Pancreas (tissue), 10 donors: ENCODE data around the gene PRDM5. TPM values are rescaled to one million over a fixed set of nuclear protein-coding genes. Genes with fewer than 3 reads are reported as not detected.

Experiments
- ATAC-seq, 4 donors: fragments of 200-7000 bp; cut with Tn5 transposase; one replicate each; pipeline versions ENCODE4 v1.8.0 to v1.9.1; 2020; ENCODE audit warnings: mild to moderate bottlenecking in 4 of 4, moderate library complexity in 4 of 4
- DNase-seq, 6 donors: peaks; one replicate each; pipeline ENCODE4 v3.0.0-alpha.2; 2020
- FAIRE-seq: peaks from 2 replicates; lab custom pipeline; 2012; peaks lifted over from hg19 to GRCh38; lab: Jason Lieb, UNC
- H3K27ac ChIP-seq, 4 donors: fragments of 200-600 bp; sonication (generic); 1 replicate in 3 of 4; 2 replicates in 1 of 4; pipeline versions ENCODE4 v1.5.0 to v1.8.0; 2020
- H3K27me3 ChIP-seq, 4 donors: fragments of 200-600 bp; one replicate each; pipeline ENCODE4 v1.8.0; 2021
- H3K36me3 ChIP-seq, 3 donors: fragments of 200-600 bp; sonication (generic) in 1 of 3; one replicate each; pipeline versions ENCODE4 v1.5.0 to v1.8.0; 2020 to 2021
- H3K4me1 ChIP-seq, 3 donors: fragments of 200-600 bp; one replicate each; pipeline ENCODE4 v1.8.0; 2021
- H3K4me3 ChIP-seq, 4 donors: fragments of 200-600 bp; sonication (generic) in 2 of 4; one replicate each; pipeline versions ENCODE4 v1.5.0 to v1.8.0; 2020 to 2021
- H3K9me3 ChIP-seq, 4 donors: fragments of 200-600 bp; one replicate each; pipeline ENCODE4 v1.8.0; 2021
- WGBS, 2 donors: extraction: QIAGEN DNeasy Blood & Tissue Kit; methylation state at CpG; one replicate each; pipeline ENCODE4 v1.1.7; 2013; 5-methylcytosine and 5-hydroxymethylcytosine counted together
- intact Hi-C, 3 donors: fragments of 100-400 bp; cut with DNase I; formaldehyde crosslinking; loops; one replicate each; pipeline versions ENCODE4 v1.11.1 to v1.14.2; 2022
- polyA plus RNA-seq, 2 donors: library from polyadenylated mRNA; stranded (reverse); fragments of 200-250 nt; gene quantifications; one replicate each; pipeline ENCODE4 v1.2.3, GENCODE V29; 2013
- total RNA-seq, 6 donors: library from RNA; stranded (reverse); fragmentation: NEBNext Ultra II Directional in 4 of 6; extraction: Animal tissue kit (Norgen Biotek cat#: 25700) in 4 of 6; gene quantifications; one replicate each; pipeline versions ENCODE4 v1.2.1 to v1.2.4, GENCODE V29; 2021 to 2023
- TF ChIP-seq, protein P1 (sequence below), 4 donors: fragments of 200-600 bp; sonication (generic) in 3 of 4; IDR thresholded peaks; one replicate each; pipeline versions ENCODE4 v1.5.0 to v1.8.0; 2021; ENCODE audit warnings: antibody characterized with exemption in 4 of 4
- donor health status: healthy with polysubstance abuse.
- donor health status: DM: no; HTN: no; CAD: no; lungs with moderate emphysema.
- donor health status: DM: no; HTN: no; CAD: no.
- donor health status: control.
- donor health status: control.
- donor health status: Bipolar disorder and iron deficiency.
- donor health status: DM: yes; HTN: yes; CAD: no.
- donor health status: DM: no; HTN: no; CAD: no.
- donor health status: DM: no; HTN: no; CAD: no.
- donor health status: DM: yes; HTN: yes; CAD: no.

PRDM5 gene
- total and polyA plus RNA-seq, 8 donors, result 2.7 to 13.2 (median 9.5) TPM

DNA sequence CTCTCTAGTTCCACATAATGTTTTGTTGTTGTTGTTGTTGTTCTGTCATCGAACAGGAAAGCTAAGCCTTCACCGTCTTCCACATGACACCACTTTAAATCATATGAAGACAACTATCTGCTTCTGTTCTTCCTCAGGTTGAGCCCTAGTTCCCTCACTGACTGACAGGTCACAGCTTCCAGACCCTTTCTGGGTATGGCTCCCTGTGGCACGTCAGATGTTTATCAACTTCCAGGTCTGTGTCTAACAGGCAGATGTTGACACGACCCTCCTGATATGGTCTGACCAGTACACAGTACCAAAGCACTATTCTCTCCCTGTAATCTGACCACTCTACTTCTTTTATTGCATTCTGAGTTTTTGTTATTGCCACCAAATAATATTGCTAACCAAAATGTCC lies 51.4 kb downstream of the PRDM5 start:
- H3K4me3 ChIP-seq, result no peak overlapping the region
- no peak for ATAC-seq
- TF ChIP-seq, protein P1, sequence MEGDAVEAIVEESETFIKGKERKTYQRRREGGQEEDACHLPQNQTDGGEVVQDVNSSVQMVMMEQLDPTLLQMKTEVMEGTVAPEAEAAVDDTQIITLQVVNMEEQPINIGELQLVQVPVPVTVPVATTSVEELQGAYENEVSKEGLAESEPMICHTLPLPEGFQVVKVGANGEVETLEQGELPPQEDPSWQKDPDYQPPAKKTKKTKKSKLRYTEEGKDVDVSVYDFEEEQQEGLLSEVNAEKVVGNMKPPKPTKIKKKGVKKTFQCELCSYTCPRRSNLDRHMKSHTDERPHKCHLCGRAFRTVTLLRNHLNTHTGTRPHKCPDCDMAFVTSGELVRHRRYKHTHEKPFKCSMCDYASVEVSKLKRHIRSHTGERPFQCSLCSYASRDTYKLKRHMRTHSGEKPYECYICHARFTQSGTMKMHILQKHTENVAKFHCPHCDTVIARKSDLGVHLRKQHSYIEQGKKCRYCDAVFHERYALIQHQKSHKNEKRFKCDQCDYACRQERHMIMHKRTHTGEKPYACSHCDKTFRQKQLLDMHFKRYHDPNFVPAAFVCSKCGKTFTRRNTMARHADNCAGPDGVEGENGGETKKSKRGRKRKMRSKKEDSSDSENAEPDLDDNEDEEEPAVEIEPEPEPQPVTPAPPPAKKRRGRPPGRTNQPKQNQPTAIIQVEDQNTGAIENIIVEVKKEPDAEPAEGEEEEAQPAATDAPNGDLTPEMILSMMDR (IDR thresholded peaks at IDR 0.05), result no peak
- H3K9me3 ChIP-seq, result no peaks in the 10 kb centered on the region
- H3K27ac ChIP-seq, result no peak overlapping the region
- WGBS, 2 donors, result 82 to 89% methylated on average over 4 of the region's 4 CpGs
- H3K27me3 ChIP-seq, result no peaks in the 10 kb centered on the region
- peaks cover 0 to 19% (median 7%) of the 10 kb centered on the region in 3 donors for H3K4me1 ChIP-seq
- no peak for FAIRE-seq
- H3K36me3 ChIP-seq, result no peaks in the 10 kb centered on the region
- intact Hi-C loops, result no loop called here
- DNase-seq, result no peak

DNA sequence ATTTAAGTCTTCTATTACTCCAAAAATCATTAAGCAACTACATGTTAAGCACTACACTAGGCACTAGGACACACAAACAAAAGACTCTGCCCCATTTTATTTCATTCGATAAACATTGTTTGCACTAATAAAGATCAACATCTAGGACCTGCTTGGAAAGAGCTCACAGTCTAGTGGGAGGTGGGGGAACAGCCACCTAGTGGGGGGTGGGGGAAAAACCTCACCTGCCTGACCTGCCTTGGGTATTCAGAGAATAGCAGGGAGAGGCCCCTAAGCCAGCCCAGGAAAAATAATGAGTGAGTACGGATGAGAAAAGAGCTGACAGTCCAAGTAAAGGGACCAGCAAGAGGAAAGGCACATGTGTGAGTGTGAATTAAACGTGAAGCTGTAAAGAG lies 52.2 kb downstream of the PRDM5 start:
- intact Hi-C loops, result no loop called here
- peak in 3 of 4 donors; percentile 32 to 75 (median 74) for ATAC-seq

GRCh38 chr4:120869613-120870278 lies 52.8 kb downstream of the PRDM5 start:
- peaks cover 0 to 19% (median 4%) of the 10 kb centered on the region in 3 donors for H3K4me1 ChIP-seq
- no peaks in the 10 kb centered on the region for H3K9me3 ChIP-seq
- H3K27ac ChIP-seq, result no peak overlapping the region
- 79 to 82% methylated on average over 5 of the region's 5 CpGs for WGBS, 2 donors
- FAIRE-seq (no peak), ATAC-seq (peak; percentile 44 to 78 (median 56)), DNase-seq (no peak)
- TF ChIP-seq, protein P1 (IDR thresholded peaks at IDR 0.05), result no peak
- intact Hi-C loops, result no loop called here
- H3K4me3 ChIP-seq, result no peak overlapping the region
- H3K36me3 ChIP-seq, result no peaks in the 10 kb centered on the region
- no peaks in the 10 kb centered on the region for H3K27me3 ChIP-seq

More for the DNA sequence above, 52.2 kb downstream of the PRDM5 start:
- Histone ChIP-seq H3K36me3 (no peaks in the 10 kb centered on the region), H3K4me1 (peaks cover 0 to 19% (median 7%) of the 10 kb centered on the region in 3 donors), H3K4me3 (no peak overlapping the region), H3K27ac (no peak overlapping the region), H3K27me3 (no peaks in the 10 kb centered on the region), H3K9me3 (no peaks in the 10 kb centered on the region)
- DNase-seq, result no peak
- WGBS, 2 donors, result 54 to 58% methylated on average over 3 of the region's 3 CpGs
- FAIRE-seq, result no peak
- TF ChIP-seq, protein P1 (IDR thresholded peaks at IDR 0.05), result no peak

DNA sequence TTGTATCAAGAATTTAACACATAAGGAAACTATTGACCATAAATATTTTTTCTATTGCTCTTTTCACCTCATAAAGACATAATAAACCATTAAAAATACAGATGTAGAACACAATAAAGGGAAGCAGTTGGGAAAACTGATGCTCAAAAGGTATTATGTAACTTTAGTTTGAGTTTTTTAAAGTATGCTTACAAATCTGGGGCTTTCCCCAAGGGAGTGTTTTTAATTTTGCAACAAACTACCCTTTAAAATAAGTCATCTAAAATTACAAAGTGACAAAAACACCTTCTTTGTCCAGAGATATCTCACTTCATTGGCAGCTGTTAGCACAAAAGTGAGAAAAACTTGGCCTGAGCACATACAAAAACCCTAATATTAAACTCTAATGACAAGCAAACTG lies 55.0 kb downstream of the PRDM5 start:
- Histone ChIP-seq H3K4me3 (no peak overlapping the region), H3K27ac (no peak overlapping the region), H3K9me3 (no peaks in the 10 kb centered on the region), H3K36me3 (no peaks in the 10 kb centered on the region), H3K27me3 (no peaks in the 10 kb centered on the region), H3K4me1 (peaks cover 0 to 17% (median 1%) of the 10 kb centered on the region in 3 donors)
- TF ChIP-seq, protein P1 (IDR thresholded peaks at IDR 0.05), result no peak
- no peak for ATAC-seq
- DNase-seq, result no peak
- no peak for FAIRE-seq
- intact Hi-C loops, result no loop called here

- Histone ChIP-seq H3K4me3 (no peak overlapping the region), H3K36me3 (no peaks in the 10 kb centered on the region), H3K4me1 (peaks cover 0 to 22% (median 9%) of the 10 kb centered on the region in 3 donors), H3K27me3 (no peaks in the 10 kb centered on the region), H3K9me3 (no peaks in the 10 kb centered on the region), H3K27ac (no peak overlapping the region)
- WGBS, 2 donors, result 96 to 97% methylated on average over 1 of the region's 1 CpG
- DNase-seq, result no peak
- TF ChIP-seq, protein P1 (IDR thresholded peaks at IDR 0.05), result no peak
- FAIRE-seq, result no peak
- intact Hi-C loops, result no loop called here
- ATAC-seq, result no peak
Measured at GRCh38 chr4:120865985-120866384, 56.5 kb downstream of the PRDM5 start.
